IPS-20b (cell line): ENCODE measurements around the gene VENTX.

Experiments
- H3K27ac ChIP-seq: one replicate; pipeline ENCODE4 v1.5.1; 2013; ENCODE audit warnings: low read length
- H3K27me3 ChIP-seq: 2 replicates; pipeline ENCODE4 v1.6.1; 2013; ENCODE audit warnings: mild to moderate bottlenecking, low read length, inconsistent platforms; ENCODE audit not compliant: insufficient read depth
- H3K36me3 ChIP-seq: 2 replicates; pipeline ENCODE4 v1.6.1; 2013; ENCODE audit warnings: low read depth, mild to moderate bottlenecking, inconsistent platforms, low read length, moderate library complexity; ENCODE audit not compliant: insufficient read depth
- H3K4me1 ChIP-seq: 2 replicates; pipeline ENCODE4 v1.6.1; 2013; ENCODE audit warnings: mild to moderate bottlenecking, control low read depth, inconsistent platforms, low read length, moderate library complexity; ENCODE audit not compliant: insufficient read depth
- H3K4me3 ChIP-seq: 2 replicates; pipeline ENCODE4 v1.5.1; 2013; ENCODE audit warnings: mild to moderate bottlenecking, low read length, inconsistent platforms
- H3K9ac ChIP-seq: 2 replicates; pipeline ENCODE4 v1.6.1; 2013; ENCODE audit warnings: low read depth, mild to moderate bottlenecking, inconsistent platforms, low read length, moderate library complexity
- H3K9me3 ChIP-seq: 2 replicates; pipeline ENCODE4 v1.6.1; 2013; ENCODE audit warnings: mild to moderate bottlenecking, low read depth, low read length, inconsistent platforms; ENCODE audit not compliant: insufficient read depth

Gene VENTX

DNA sequence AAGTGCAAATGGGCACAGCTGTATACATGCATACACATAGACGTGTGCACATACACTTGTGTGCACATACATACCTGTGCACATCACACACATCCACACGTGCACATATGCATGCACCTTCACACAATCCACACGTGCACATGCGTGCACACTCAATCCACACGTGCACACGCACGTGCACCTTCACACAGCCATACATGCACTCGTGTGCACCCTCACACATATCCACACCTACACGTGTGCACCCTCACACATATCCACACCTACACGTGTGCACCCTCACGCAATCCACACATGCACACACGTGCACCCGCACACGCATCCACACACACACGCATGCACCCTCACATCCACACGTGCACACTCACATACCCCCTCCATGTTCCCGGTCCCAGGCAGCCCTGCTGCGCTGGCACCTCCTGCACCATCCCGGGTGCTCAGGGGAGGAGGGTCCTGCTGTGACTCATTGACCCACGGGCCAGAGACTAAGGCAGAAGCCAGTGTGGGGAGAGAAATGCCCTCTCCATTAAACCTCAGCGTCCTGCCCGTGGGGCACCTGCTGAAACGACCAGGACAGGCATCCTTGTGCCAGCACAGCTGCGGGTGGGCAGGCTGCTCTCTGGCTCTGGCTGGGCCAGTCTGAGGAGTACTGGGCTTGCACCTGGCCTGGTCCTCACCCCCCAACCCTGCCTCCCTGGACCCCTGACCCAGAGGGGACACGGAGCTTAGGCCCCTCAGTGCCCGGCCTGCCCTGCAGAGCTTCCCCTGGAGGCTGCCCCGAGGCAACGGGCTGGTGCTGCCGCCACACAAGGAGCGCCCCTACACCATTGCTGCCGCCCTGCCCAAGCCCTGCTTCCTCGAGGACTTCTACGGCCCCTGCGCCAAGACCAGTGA lies 25.4 kb upstream of the VENTX start:
- no peaks in the 10 kb centered on the region for H3K4me1 ChIP-seq
- H3K9me3 ChIP-seq, result no peaks in the 10 kb centered on the region
- H3K36me3 ChIP-seq, result no peaks in the 10 kb centered on the region
- H3K27ac ChIP-seq, result no peak overlapping the region
- H3K4me3 ChIP-seq, result no peak overlapping the region
- H3K9ac ChIP-seq, result no peak overlapping the region
- H3K27me3 ChIP-seq, result no peaks in the 10 kb centered on the region

- no peaks in the 10 kb centered on the region for H3K9me3 ChIP-seq
- H3K9ac ChIP-seq, result no peak overlapping the region
- no peak overlapping the region for H3K4me3 ChIP-seq
- H3K4me1 ChIP-seq, result no peaks in the 10 kb centered on the region
- no peaks in the 10 kb centered on the region for H3K27me3 ChIP-seq
- no peaks in the 10 kb centered on the region for H3K36me3 ChIP-seq
- H3K27ac ChIP-seq, result no peak overlapping the region
These were observed 24.7 kb upstream of the VENTX start for GRCh38 chr10:133212853-133213494.

DNA sequence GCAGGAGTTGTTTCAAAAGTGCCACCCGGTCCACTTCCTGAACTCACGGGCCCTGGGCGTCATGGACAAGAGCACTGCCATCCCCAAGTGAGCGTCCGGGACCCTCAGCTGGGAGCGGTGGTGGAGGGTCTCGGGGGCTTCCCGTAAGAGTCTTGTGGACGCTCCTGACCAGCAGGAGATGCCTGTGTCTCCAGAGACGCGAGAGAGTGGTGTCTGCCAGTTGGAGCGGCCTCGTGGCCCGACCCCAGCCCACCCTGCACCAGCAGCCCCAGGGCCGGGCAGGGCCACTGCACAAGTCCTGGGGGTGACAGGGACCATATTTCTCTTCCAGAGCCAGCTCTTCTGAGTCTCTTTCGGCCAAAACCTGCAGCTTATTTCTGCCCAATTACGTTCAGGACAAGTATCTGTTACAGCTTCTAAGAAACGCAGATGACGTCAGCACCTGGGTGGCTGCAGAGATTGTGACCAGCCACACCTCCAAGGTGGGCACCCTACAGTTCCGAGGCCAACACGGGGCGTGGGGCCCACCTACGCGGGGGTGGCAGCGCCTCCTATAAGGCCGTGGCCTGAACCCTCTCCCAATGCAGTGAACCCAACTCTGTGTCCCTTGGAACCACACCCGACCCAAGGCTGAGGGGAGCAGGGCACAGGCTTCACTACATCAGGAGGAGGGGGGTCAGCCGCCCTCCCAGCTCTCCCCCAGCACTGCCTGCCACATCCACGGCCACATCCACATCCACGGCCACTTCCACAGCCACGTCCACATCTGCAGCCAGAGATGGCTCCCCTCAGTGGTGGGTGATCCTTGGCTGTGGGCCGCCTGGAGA lies 23.8 kb upstream of the VENTX start:
- Histone ChIP-seq H3K4me3 (no peak overlapping the region), H3K27ac (no peak overlapping the region), H3K27me3 (no peaks in the 10 kb centered on the region), H3K4me1 (no peaks in the 10 kb centered on the region), H3K36me3 (no peaks in the 10 kb centered on the region), H3K9ac (no peak overlapping the region), H3K9me3 (no peaks in the 10 kb centered on the region)

GRCh38 chr10:133214468-133215410 lies 22.9 kb upstream of the VENTX start:
- no peaks in the 10 kb centered on the region for H3K9me3 ChIP-seq

GRCh38 chr10:133215586-133215985 lies 22.1 kb upstream of the VENTX start:
- H3K4me1 ChIP-seq, result no peaks in the 10 kb centered on the region
- H3K27ac ChIP-seq, result no peak overlapping the region
- no peaks in the 10 kb centered on the region for H3K36me3 ChIP-seq
- H3K4me3 ChIP-seq, result no peak overlapping the region
- no peak overlapping the region for H3K9ac ChIP-seq
- no peaks in the 10 kb centered on the region for H3K27me3 ChIP-seq
- H3K9me3 ChIP-seq, result no peaks in the 10 kb centered on the region

More at GRCh38 chr10:133214468-133215410, 22.9 kb upstream of the VENTX start:
- H3K9ac ChIP-seq, result no peak overlapping the region
- H3K36me3 ChIP-seq, result no peaks in the 10 kb centered on the region
- H3K4me1 ChIP-seq, result no peaks in the 10 kb centered on the region
- H3K4me3 ChIP-seq, result no peak overlapping the region
- no peaks in the 10 kb centered on the region for H3K27me3 ChIP-seq
- no peak overlapping the region for H3K27ac ChIP-seq

- no peaks in the 10 kb centered on the region for H3K27me3 ChIP-seq
- no peaks in the 10 kb centered on the region for H3K4me1 ChIP-seq
- no peak overlapping the region for H3K27ac ChIP-seq
- no peaks in the 10 kb centered on the region for H3K9me3 ChIP-seq
- no peaks in the 10 kb centered on the region for H3K36me3 ChIP-seq
- H3K9ac ChIP-seq, result no peak overlapping the region
- H3K4me3 ChIP-seq, result no peak overlapping the region
These were observed 20.9 kb upstream of the VENTX start for GRCh38 chr10:133216776-133217175.

DNA sequence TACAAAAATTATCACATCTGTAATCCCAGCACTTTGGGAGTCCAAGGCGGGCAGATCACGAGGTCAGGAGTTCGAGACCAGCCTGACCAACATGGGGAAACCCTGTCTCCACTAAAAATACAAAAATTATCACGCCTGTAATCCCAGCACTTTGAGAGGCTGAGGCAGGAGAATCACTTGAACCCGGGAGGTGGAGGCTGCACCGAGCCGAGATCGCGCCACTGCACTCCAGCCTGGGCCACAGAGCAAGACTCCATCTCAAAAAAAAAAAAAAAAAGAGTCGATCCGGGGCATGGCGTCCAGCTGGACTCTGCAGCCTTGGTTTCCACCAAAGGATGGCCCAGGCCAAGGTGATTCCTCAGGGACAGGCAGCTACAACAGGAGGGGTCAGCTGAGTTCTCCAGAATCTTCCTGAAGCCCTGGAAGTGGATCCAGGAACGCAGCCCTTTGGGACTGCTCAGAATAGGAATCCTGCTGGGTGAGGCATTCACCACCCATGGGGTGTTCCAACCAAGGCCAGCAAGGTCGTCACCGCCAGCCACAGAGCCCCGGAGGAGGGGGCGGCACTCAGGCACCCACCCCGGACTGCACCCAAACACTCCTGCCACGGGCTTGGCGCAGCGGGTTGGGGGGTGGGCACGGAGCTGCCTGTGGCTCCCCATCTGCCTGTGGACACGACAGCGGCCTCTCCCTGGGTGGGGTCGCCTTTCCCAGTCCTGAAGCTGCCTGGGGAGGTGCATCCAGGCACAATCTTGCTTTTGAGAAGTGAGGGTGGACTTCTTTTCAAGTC lies 19.7 kb upstream of the VENTX start:
- H3K9ac ChIP-seq, result no peak overlapping the region
- H3K9me3 ChIP-seq, result no peaks in the 10 kb centered on the region
- no peak overlapping the region for H3K4me3 ChIP-seq
- no peaks in the 10 kb centered on the region for H3K36me3 ChIP-seq
- no peak overlapping the region for H3K27ac ChIP-seq
- H3K27me3 ChIP-seq, result no peaks in the 10 kb centered on the region
- no peaks in the 10 kb centered on the region for H3K4me1 ChIP-seq

DNA sequence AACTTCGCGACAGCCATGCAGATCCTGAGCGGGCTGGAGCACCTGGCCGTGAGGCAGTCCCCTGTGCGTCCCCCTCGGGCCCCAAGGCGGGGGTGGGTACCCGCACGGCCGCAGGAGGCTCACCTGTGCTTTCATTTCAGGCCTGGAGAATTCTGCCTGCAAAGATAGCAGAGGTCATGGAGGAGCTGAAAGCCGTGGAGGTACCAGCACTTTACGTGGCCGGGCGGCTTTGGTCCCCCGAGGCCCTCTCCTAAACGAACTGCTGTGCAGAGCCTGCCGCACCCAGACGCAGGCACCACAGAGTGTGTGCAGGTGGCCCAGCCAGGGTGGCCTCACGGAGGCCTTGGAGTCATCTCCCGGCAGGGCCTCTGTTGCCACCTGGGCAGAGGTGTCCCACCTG lies 18.8 kb upstream of the VENTX start:
- no peak overlapping the region for H3K4me3 ChIP-seq
- no peaks in the 10 kb centered on the region for H3K4me1 ChIP-seq
- no peak overlapping the region for H3K9ac ChIP-seq
- no peaks in the 10 kb centered on the region for H3K9me3 ChIP-seq
- H3K36me3 ChIP-seq, result no peaks in the 10 kb centered on the region
- no peaks in the 10 kb centered on the region for H3K27me3 ChIP-seq
- no peak overlapping the region for H3K27ac ChIP-seq

- no peaks in the 10 kb centered on the region for H3K27me3 ChIP-seq
- no peaks in the 10 kb centered on the region for H3K4me1 ChIP-seq
- H3K27ac ChIP-seq, result no peak overlapping the region
- H3K4me3 ChIP-seq, result peak overlapping the region; percentile 42; the same call in 1 of the 2 replicates
- H3K9ac ChIP-seq, result no peak overlapping the region
- no peaks in the 10 kb centered on the region for H3K9me3 ChIP-seq
- no peaks in the 10 kb centered on the region for H3K36me3 ChIP-seq
These were observed 17.9 kb upstream of the VENTX start for GRCh38 chr10:133219782-133220181.

DNA sequence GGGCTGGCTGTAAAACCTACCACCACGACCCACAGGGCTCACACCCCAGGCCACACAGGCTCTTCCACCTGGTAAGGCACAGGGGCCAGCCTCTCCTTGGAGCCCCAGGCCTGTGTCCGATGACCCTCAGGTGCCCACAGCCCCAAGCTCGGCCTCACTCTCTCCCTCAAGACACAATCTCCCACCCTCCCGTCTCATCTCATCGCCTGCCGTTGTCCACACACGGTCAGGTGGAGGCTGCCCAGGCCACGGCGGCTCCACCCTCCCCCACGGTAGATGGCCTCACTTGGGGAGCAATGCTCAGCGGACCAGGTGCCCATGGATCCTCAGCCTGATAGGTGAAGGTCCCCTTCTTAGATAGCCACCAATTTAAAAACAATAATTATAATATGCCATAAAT lies 16.3 kb upstream of the VENTX start:
- H3K27me3 ChIP-seq, result no peaks in the 10 kb centered on the region; the same call in 1 of the 2 replicates
- no peaks in the 10 kb centered on the region for H3K4me1 ChIP-seq

More for the DNA sequence above, 16.3 kb upstream of the VENTX start:
- no peaks in the 10 kb centered on the region for H3K9me3 ChIP-seq
- no peak overlapping the region for H3K27ac ChIP-seq
- no peak overlapping the region for H3K9ac ChIP-seq
- no peaks in the 10 kb centered on the region for H3K36me3 ChIP-seq
- H3K4me3 ChIP-seq, result no peak overlapping the region
